RWPE1 (cell line): ENCODE data around the gene C1GALT1C1L.
"Not testable (repeated sequence)": the region's sequence is repeated elsewhere in the genome, so short reads cannot be mapped to it uniquely, and the experiment has no call there.

Experiments used
- CTCF ChIA-PET: fragments of 350-600 bp; sonication (Branson Sonifier 250); formaldehyde crosslinking; extraction: SDS; loops from one replicate; lab custom pipeline; 2021; lab: Yijun Ruan, JAX
- POLR2A ChIA-PET: fragments of 400-600 bp; formaldehyde crosslinking; extraction: SDS; loops from one replicate; lab custom pipeline; 2020; ENCODE audit warnings: antibody characterized with exemption; ENCODE audit not compliant: low non-redundant PET; lab: Yijun Ruan, JAX
- DNase-seq: peaks from one replicate; pipeline ENCODE4 v3.0.0; 2012; ENCODE audit warnings: low spot score
- H3K27ac ChIP-seq: fragments of 450-650 bp; 2 replicates; pipeline ENCODE4 v1.5.1; 2017
- TF ChIP-seq, protein P1 (sequence below): fragments of 450-650 bp; conservative IDR thresholded peaks from 2 replicates; pipeline ENCODE4 v1.5.1; 2017; ENCODE audit warnings: low read depth, mild to moderate bottlenecking

Gene C1GALT1C1L

DNA sequence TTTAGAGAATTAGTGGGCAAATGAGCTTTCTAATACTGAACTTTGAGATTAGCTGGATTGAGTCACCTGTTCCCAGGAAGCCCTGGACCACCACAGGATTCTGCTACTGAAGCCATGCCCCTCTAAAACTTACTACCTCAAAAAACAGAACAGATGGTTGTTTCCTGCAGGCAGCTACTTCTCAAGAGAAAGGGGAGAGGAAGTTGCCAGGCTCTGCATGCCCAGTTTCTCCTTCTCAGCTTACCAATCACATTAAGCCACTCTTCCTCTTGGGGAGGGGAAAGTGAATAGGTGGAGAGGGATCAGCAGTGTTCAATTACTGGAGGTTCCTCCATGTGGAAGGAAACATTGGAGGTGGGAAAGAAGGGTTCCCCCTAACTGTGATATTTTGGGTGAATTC lies 24.9 kb upstream of the C1GALT1C1L start:
- DNase-seq: no peak
- ChIA-PET POLR2A (no interaction called here), CTCF (interaction anchor here (0.6 kb wide), 1 partner anchor 10 kb away, joined by 3 read pairs; no protein-coding TSS in a partner anchor)
- TF ChIP-seq, protein P1, sequence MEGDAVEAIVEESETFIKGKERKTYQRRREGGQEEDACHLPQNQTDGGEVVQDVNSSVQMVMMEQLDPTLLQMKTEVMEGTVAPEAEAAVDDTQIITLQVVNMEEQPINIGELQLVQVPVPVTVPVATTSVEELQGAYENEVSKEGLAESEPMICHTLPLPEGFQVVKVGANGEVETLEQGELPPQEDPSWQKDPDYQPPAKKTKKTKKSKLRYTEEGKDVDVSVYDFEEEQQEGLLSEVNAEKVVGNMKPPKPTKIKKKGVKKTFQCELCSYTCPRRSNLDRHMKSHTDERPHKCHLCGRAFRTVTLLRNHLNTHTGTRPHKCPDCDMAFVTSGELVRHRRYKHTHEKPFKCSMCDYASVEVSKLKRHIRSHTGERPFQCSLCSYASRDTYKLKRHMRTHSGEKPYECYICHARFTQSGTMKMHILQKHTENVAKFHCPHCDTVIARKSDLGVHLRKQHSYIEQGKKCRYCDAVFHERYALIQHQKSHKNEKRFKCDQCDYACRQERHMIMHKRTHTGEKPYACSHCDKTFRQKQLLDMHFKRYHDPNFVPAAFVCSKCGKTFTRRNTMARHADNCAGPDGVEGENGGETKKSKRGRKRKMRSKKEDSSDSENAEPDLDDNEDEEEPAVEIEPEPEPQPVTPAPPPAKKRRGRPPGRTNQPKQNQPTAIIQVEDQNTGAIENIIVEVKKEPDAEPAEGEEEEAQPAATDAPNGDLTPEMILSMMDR: no peak
- H3K27ac ChIP-seq: no peak overlapping the region

DNA sequence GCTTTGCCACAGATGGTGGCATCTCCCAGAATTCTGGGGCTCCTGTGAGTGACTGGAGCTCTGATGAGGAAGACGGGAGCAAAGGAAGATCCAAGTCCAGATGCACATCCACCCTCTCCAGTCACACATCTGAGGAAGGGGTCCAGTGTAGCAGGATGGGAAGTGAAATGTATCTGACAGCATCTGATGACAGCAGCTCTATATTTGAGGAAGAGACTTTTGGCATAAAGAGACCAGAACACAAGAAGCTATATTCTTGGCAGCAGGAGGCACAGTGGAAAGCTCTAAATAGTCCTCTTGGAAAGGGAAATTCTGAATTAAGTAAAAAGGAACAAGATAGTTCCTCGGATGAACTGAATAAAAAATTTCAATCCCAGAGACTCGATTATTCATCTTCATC lies 23.5 kb upstream of the C1GALT1C1L start:
- no peak for DNase-seq
- ChIA-PET CTCF (interaction anchor here (0.5 to 0.7 kb wide), 2 partner anchors 8 to 1210 kb away, joined by 3 read pairs; no protein-coding TSS in a partner anchor), POLR2A (no interaction called here)
- TF ChIP-seq, protein P1: no peak
- no peak overlapping the region for H3K27ac ChIP-seq

DNA sequence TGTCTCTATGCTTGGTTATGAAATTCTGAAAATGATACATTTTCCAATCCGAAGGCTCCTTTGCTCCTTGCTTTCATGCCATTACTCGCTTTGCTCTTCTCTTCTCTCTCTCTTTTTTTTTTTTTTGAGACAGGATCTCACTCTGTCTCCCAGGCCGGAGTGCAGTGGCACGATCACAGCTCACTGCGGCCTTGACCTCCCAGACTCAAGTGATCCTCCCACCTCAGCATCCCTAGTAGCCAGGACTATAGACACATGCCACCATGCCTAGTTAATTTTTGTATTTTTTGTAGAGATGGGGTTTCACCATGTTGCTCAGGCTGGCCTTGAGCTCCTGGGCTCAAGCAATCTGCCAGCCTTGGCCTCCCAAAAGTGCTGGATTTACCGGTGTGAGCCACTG lies 21.9 kb upstream of the C1GALT1C1L start:
- CTCF ChIA-PET: interaction anchor here (0.6 to 1.1 kb wide), 2 partner anchors 82 to 775 kb away, joined by 3 to 4 read pairs; no protein-coding TSS in a partner anchor
- DNase-seq, POLR2A ChIA-PET, H3K27ac ChIP-seq: not testable (repeated sequence)

DNA sequence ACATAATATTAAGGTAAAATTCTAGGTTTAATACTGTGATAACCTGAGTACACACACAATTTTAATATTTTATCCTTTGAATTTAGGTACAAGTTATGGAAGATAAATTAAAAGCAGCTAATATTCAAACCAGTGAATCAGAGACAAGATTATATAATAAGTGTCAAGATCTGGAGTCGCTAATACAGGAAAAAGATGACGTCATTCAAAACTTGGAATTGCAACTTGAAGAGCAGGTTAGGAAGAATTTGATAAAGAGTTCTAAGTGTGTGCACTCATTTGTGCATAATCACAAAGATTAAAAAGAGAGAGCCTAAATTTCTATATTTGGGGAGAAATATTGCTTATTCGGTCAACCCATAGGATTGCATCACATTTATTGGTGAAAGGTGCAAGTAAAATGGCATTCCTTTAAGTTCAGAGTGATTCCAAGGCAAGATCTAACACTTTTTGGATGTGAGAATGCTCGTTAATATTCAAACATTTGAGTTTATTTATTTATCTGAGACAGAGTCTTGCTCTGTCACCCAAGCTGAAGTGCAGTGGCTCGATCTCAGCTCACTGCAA lies 16.3 kb upstream of the C1GALT1C1L start:
- POLR2A ChIA-PET: no interaction called here
- DNase-seq: no peak
- TF ChIP-seq, protein P1: no peak
- CTCF ChIA-PET: interaction anchor here (0.6 kb wide), 1 partner anchor 211 kb away, joined by 3 read pairs; no protein-coding TSS in a partner anchor
- H3K27ac ChIP-seq: no peak overlapping the region

DNA sequence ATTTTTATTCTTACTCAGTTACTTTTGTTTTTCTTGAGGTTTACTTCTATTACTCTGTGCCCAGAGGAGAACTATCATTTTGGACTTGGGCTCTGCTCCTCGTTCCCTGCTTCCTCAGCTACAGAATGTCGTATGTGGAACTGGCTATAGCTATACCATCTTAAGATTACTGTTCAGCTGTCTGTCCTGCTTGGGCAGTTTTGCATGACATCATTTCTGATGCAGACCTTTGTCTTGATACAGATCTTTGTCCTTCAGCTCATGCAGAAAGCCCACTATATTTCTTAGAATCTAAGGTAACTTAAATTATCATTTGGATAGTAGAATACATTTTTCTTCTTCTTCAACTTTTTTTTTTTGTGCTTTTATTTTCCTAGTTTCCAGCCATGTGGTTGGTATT lies 13.8 kb upstream of the C1GALT1C1L start:
- TF ChIP-seq, protein P1: no peak
- POLR2A ChIA-PET: no interaction called here
- H3K27ac ChIP-seq: no peak overlapping the region
- no peak for DNase-seq
- CTCF ChIA-PET: interaction anchor here (0.6 kb wide), 1 partner anchor 122 kb away, joined by 5 read pairs; no protein-coding TSS in a partner anchor

DNA sequence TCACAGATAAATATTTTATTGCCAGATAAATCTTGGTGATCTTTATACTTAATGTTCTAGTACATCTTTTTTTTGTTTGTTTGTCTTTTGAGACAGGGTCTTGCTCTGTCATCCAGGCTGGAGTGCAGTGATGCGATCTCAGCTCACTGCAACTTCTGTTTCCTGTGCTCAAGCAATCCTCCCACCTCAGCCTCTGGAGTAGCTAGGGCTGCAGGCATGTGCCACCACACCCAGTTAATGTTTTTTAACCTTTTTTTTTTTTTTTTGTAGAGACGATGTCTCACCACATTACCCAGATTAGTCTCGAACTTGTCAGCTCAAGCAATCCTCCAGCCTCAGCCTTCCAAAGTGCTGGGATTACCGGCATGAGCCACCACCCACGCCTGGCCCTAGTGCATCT lies 9.1 kb upstream of the C1GALT1C1L start:
- TF ChIP-seq, protein P1: no peak
- ChIA-PET CTCF (interaction anchor here (0.6 kb wide), 1 partner anchor 463 kb away, joined by 3 read pairs; no protein-coding TSS in a partner anchor), POLR2A (no interaction called here)
- H3K27ac ChIP-seq: no peak overlapping the region
- DNase-seq: no peak

DNA sequence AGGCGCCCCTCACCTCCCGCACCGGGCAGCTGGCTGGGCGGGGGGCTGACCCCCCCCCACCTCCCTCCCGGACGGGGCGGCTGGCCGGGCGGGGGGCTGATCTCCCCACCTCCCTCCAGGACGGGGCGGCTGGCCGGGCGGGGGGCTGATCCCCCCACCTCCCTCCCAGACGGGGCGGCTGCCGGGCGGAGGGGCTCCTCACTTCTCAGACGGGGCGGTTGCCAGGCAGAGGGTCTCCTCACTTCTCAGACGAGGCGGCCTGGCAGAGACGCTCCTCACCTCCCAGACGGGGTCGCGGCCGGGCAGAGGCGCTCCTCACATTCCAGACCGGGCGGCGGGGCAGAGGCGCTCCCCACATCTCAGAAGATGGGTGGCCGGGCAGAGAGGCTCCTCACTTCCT lies 1.6 kb upstream of the C1GALT1C1L start:
- CTCF ChIA-PET, DNase-seq, POLR2A ChIA-PET, H3K27ac ChIP-seq: not testable (repeated sequence)
